Trophoblast cell (in vitro differentiated cells and primary cell): ENCODE data around the gene MTUS2.

ENCODE experiments used
- DNase-seq, 2 donors: peaks; one replicate each; pipeline ENCODE4 v3.0.0-alpha.2; 2016
- H2AFZ ChIP-seq: 2 replicates; pipeline ENCODE4 v1.6.1; 2013; ENCODE audit warnings: low read length, moderate library complexity, mild to moderate bottlenecking; ENCODE audit not compliant: insufficient read depth, poor library complexity
- H2AK5ac ChIP-seq: 2 replicates; pipeline ENCODE4 v1.6.1; 2013; ENCODE audit warnings: mild to moderate bottlenecking, low read length
- H2BK120ac ChIP-seq: 2 replicates; pipeline ENCODE4 v1.6.1; 2013; ENCODE audit warnings: low read length, mild to moderate bottlenecking, moderate library complexity; ENCODE audit not compliant: insufficient read depth, poor library complexity
- H2BK12ac ChIP-seq: 2 replicates; pipeline ENCODE4 v1.6.1; 2013; ENCODE audit warnings: mild to moderate bottlenecking, low read length, moderate library complexity
- H2BK5ac ChIP-seq: 2 replicates; pipeline ENCODE4 v1.6.1; 2013; ENCODE audit warnings: low read length, low read depth, moderate library complexity, mild to moderate bottlenecking; ENCODE audit not compliant: poor library complexity
- H3K14ac ChIP-seq: 2 replicates; pipeline ENCODE4 v1.6.1; 2013; ENCODE audit warnings: mild to moderate bottlenecking, low read length
- H3K18ac ChIP-seq: 2 replicates; pipeline ENCODE4 v1.6.1; 2013; ENCODE audit warnings: mild to moderate bottlenecking, low read length
- H3K23ac ChIP-seq: 2 replicates; pipeline ENCODE4 v1.6.1; 2013; ENCODE audit warnings: low read length
- H3K27ac ChIP-seq: 2 replicates; pipeline ENCODE4 v1.5.1; 2013; ENCODE audit warnings: low read depth, mild to moderate bottlenecking, inconsistent platforms, low read length, moderate library complexity
- H3K27me3 ChIP-seq: 2 replicates; pipeline ENCODE4 v1.6.1; 2013; ENCODE audit warnings: inconsistent platforms, mild to moderate bottlenecking, low read length, moderate library complexity; ENCODE audit not compliant: insufficient read depth
- H3K36me3 ChIP-seq, 2 experiments: 1 replicate in 1 of 2; 2 replicates in 1 of 2; pipeline ENCODE4 v1.6.1; 2013; ENCODE audit warnings: low read length in 2 of 2, mild to moderate bottlenecking in 2 of 2, moderate library complexity in 1 of 2; ENCODE audit not compliant: insufficient read depth in 2 of 2, control insufficient read depth in 1 of 2
- H3K4ac ChIP-seq: 2 replicates; pipeline ENCODE4 v1.6.1; 2013; ENCODE audit warnings: low read depth, mild to moderate bottlenecking, low read length, moderate library complexity
- H3K4me1 ChIP-seq, 2 experiments: 1 replicate in 1 of 2; 2 replicates in 1 of 2; pipeline ENCODE4 v1.6.1; 2013; ENCODE audit warnings: low read length in 2 of 2, mild to moderate bottlenecking in 2 of 2, moderate library complexity in 1 of 2; ENCODE audit not compliant: insufficient read depth in 2 of 2, control insufficient read depth in 1 of 2
- H3K4me2 ChIP-seq: 2 replicates; pipeline ENCODE4 v1.6.1; 2013; ENCODE audit warnings: inconsistent platforms, mild to moderate bottlenecking, low read length, moderate library complexity
- H3K4me3 ChIP-seq: 2 replicates; pipeline ENCODE4 v1.5.1; 2013; ENCODE audit warnings: mild to moderate bottlenecking, low read depth, low read length, inconsistent platforms
- H3K79me1 ChIP-seq: one replicate; pipeline ENCODE4 v1.6.1; 2013; ENCODE audit warnings: low read length
- H3K79me2 ChIP-seq: 2 replicates; pipeline ENCODE4 v1.6.1; 2013; ENCODE audit warnings: low read length, mild to moderate bottlenecking; ENCODE audit not compliant: control insufficient read depth, insufficient read depth, poor library complexity
- H3K9ac ChIP-seq: 2 replicates; pipeline ENCODE4 v1.6.1; 2013; ENCODE audit warnings: mild to moderate bottlenecking, low read length
- H3K9me3 ChIP-seq: 2 replicates; pipeline ENCODE4 v1.6.1; 2013; ENCODE audit warnings: low read depth, mild to moderate bottlenecking, control low read depth, inconsistent platforms, low read length; ENCODE audit not compliant: insufficient read depth
- H4K12ac ChIP-seq: 2 replicates; pipeline ENCODE4 v1.6.1; 2013; ENCODE audit warnings: low read depth, mild to moderate bottlenecking, low read length, moderate library complexity
- H4K8ac ChIP-seq: 2 replicates; pipeline ENCODE4 v1.6.1; 2013; ENCODE audit warnings: low read depth, mild to moderate bottlenecking, low read length, moderate library complexity
- H4K91ac ChIP-seq: one replicate; pipeline ENCODE4 v1.6.1; 2013; ENCODE audit warnings: low read depth, mild to moderate bottlenecking, low read length, moderate library complexity
- WGBS: extraction: QIAGEN DNeasy Blood & Tissue Kit; methylation state at CpG from one replicate; pipeline ENCODE4 v1.1.7; 2013; ENCODE audit warnings: missing lambda C conversion rate; ENCODE audit not compliant: insufficient read length, insufficient coverage; ENCODE audit errors: extremely low coverage; 5-methylcytosine and 5-hydroxymethylcytosine counted together

The MTUS2 gene

DNA sequence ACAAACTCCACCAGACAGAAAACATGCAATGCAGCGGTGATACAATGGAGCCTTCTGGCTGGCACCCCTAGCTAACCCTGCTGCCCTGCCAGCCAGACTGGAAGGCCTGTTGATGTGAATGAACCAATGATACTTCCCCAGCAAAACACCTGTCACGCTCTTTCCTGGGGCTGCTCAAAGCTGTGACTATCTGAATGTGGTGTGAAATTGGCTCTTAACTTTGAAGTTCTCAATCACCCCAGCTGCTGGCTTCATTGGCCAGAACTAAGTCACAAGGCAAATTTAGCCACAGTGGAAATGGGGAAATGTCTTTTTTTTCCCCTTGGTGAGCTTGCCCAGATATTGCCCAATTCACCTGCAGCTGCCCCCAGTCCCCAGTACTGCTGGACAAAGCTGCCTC, 628.0 kb downstream of the MTUS2 start:
- Histone ChIP-seq H3K79me2 (no peaks in the 10 kb centered on the region), H3K4ac (no peak overlapping the region), H3K79me1 (no peaks in the 10 kb centered on the region), H4K8ac (no peak overlapping the region), H2AK5ac (no peak overlapping the region), H3K27ac (no peak overlapping the region), H3K27me3 (no peaks in the 10 kb centered on the region), H3K9me3 (no peaks in the 10 kb centered on the region), H4K91ac (no peak overlapping the region), H2BK5ac (no peak overlapping the region), H3K36me3 (no peaks in the 10 kb centered on the region), H3K18ac (no peak overlapping the region), H4K12ac (no peak overlapping the region), H3K14ac (no peak overlapping the region), H2BK12ac (no peak overlapping the region), H3K23ac (no peak overlapping the region), H3K4me3 (no peak overlapping the region), H3K9ac (no peak overlapping the region), H2AFZ (no peak overlapping the region), H2BK120ac (no peak overlapping the region), H3K4me1 (no peaks in the 10 kb centered on the region), H3K4me2 (no peak overlapping the region)
- no CpG with 5 or more reads among the region's 2 CpGs for WGBS
- DNase-seq, result no peak

DNA sequence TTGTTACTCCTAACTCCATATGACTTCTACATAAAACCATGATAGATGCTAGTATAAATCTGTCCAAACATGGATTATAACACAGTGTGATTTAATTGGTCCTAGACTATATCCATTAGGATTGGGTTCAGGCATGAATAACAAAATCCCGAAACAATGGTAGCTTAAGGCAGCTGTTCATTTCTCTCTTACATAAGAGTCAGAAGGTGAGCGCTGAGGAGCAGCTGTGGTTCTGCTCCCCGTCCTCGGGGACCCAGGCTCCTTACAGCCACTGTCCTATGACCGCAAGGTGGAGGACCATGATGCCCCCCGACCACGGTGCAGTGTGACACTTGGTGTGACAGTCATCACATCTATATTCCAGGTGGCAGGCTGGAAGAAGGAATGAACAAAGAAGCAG, 629.6 kb downstream of the MTUS2 start:
- no peak overlapping the region for H3K9ac ChIP-seq
- H4K91ac ChIP-seq, result no peak overlapping the region
- H2BK12ac ChIP-seq, result no peak overlapping the region
- no peak overlapping the region for H4K12ac ChIP-seq
- no CpG with 5 or more reads among the region's 7 CpGs for WGBS
- no peak overlapping the region for H3K4me2 ChIP-seq
- no peak overlapping the region for H3K4me3 ChIP-seq
- no peak overlapping the region for H4K8ac ChIP-seq
- no peak overlapping the region for H2BK5ac ChIP-seq
- H3K27ac ChIP-seq, result no peak overlapping the region
- H3K9me3 ChIP-seq, result no peaks in the 10 kb centered on the region
- no peaks in the 10 kb centered on the region for H3K79me1 ChIP-seq
- peaks cover 0 to 4% of the 10 kb centered on the region in 2 experiments for H3K4me1 ChIP-seq
- no peaks in the 10 kb centered on the region for H3K36me3 ChIP-seq
- no peaks in the 10 kb centered on the region for H3K27me3 ChIP-seq
- H3K23ac ChIP-seq, result no peak overlapping the region
- no peak for DNase-seq
- H2AK5ac ChIP-seq, result no peak overlapping the region
- H3K79me2 ChIP-seq, result no peaks in the 10 kb centered on the region
- H3K4ac ChIP-seq, result no peak overlapping the region
- H3K14ac ChIP-seq, result no peak overlapping the region
- no peak overlapping the region for H3K18ac ChIP-seq
- H2BK120ac ChIP-seq, result no peak overlapping the region
- no peak overlapping the region for H2AFZ ChIP-seq

DNA sequence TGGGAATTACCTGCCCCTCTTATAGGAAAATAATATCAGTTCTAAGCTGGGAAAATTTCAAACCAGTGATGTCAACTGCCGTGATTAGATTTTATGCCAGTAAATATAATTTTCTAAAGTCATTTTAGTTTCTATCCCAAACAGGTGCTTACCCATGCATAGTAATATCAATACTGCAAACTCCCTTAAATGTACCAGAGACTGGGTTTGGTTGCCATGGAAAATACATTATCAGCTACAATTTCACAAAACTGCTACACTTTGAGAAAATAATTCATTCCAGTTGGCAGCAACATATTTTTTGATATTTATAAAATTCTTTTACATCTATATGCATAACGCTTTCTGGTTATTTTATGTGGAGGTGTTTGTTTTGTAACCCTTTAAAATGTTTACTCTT, 631.8 kb downstream of the MTUS2 start:
- no peak overlapping the region for H4K8ac ChIP-seq
- no peak overlapping the region for H3K9ac ChIP-seq
- H3K9me3 ChIP-seq, result no peaks in the 10 kb centered on the region
- no peak overlapping the region for H3K18ac ChIP-seq
- no peak overlapping the region for H3K14ac ChIP-seq
- H3K79me1 ChIP-seq, result no peaks in the 10 kb centered on the region
- H3K23ac ChIP-seq, result no peak overlapping the region
- H3K36me3 ChIP-seq, result no peaks in the 10 kb centered on the region
- no peaks in the 10 kb centered on the region for H3K27me3 ChIP-seq
- H3K79me2 ChIP-seq, result no peaks in the 10 kb centered on the region
- no peak overlapping the region for H2BK5ac ChIP-seq
- no peak overlapping the region for H3K4me2 ChIP-seq
- no peak overlapping the region for H4K91ac ChIP-seq
- H3K4me3 ChIP-seq, result no peak overlapping the region
- no CpG with 5 or more reads among the region's 2 CpGs for WGBS
- no peak overlapping the region for H2AK5ac ChIP-seq
- H4K12ac ChIP-seq, result no peak overlapping the region
- H3K4me1 ChIP-seq, result peaks cover 2 to 8% of the 10 kb centered on the region in 2 experiments
- no peak overlapping the region for H2BK120ac ChIP-seq
- no peak overlapping the region for H3K27ac ChIP-seq
- H2AFZ ChIP-seq, result no peak overlapping the region
- DNase-seq, result no peak
- no peak overlapping the region for H3K4ac ChIP-seq
- no peak overlapping the region for H2BK12ac ChIP-seq

DNA sequence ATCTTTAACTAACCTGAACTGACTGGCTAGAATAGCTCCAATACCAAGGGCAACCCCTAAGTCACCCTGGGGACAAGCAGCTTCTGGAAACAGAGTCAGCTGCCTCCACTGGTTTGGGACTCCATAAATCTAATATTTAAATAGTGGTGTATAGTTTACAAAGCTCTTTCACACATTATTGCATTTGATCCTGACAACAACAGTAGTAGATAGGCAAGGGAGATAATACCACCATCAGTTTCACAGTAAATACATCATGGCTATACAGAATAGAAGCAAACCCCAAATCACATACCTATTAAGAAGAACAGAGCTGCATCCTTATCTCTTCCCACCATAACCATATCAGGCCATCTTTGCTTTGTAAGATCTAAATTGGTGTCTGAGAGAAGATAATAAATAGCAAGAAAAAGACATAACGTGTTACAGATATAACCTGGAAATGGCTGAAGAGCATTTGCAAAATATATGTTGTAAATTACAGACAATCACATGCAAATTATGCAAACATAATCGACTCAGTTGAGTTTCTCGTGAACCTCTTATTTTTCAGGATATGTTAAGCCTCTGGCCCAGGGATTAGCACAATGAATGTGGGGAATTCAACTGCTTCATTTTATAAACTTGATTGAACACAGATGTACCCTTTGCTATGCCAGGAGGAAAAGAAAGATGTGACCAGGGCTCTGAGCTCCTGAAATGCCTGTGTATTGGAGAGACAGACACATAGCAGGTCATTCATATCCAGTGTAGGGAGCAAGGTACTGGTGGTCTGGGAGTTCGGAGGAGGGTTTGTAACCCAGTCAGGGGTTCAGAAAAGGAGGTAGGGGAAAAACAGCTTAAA, 632.9 kb downstream of the MTUS2 start:
- no peak overlapping the region for H3K4me3 ChIP-seq
- no peak overlapping the region for H4K91ac ChIP-seq
- H2BK12ac ChIP-seq, result no peak overlapping the region
- no peaks in the 10 kb centered on the region for H3K9me3 ChIP-seq
- no peak overlapping the region for H2BK120ac ChIP-seq
- no peak overlapping the region for H4K8ac ChIP-seq
- H3K36me3 ChIP-seq, result no peaks in the 10 kb centered on the region
- H3K4me2 ChIP-seq, result no peak overlapping the region
- H3K27ac ChIP-seq, result no peak overlapping the region
- no peak overlapping the region for H3K4ac ChIP-seq
- H3K14ac ChIP-seq, result no peak overlapping the region
- no peaks in the 10 kb centered on the region for H3K79me1 ChIP-seq
- no CpG with 5 or more reads among the region's 4 CpGs for WGBS
- H3K79me2 ChIP-seq, result no peaks in the 10 kb centered on the region
- H4K12ac ChIP-seq, result no peak overlapping the region
- no peak overlapping the region for H2AK5ac ChIP-seq
- no peak overlapping the region for H3K23ac ChIP-seq
- H3K27me3 ChIP-seq, result no peaks in the 10 kb centered on the region
- H2BK5ac ChIP-seq, result no peak overlapping the region
- H3K9ac ChIP-seq, result no peak overlapping the region
- peaks cover 2 to 8% of the 10 kb centered on the region in 2 experiments for H3K4me1 ChIP-seq
- no peak overlapping the region for H3K18ac ChIP-seq
- DNase-seq, result no peak
- no peak overlapping the region for H2AFZ ChIP-seq
